ENCODE data around the gene ERMP1. TPM values are rescaled to one million over a fixed set of nuclear protein-coding genes. Genes with fewer than 3 reads are reported as not detected.

The ERMP1 gene, protein sequence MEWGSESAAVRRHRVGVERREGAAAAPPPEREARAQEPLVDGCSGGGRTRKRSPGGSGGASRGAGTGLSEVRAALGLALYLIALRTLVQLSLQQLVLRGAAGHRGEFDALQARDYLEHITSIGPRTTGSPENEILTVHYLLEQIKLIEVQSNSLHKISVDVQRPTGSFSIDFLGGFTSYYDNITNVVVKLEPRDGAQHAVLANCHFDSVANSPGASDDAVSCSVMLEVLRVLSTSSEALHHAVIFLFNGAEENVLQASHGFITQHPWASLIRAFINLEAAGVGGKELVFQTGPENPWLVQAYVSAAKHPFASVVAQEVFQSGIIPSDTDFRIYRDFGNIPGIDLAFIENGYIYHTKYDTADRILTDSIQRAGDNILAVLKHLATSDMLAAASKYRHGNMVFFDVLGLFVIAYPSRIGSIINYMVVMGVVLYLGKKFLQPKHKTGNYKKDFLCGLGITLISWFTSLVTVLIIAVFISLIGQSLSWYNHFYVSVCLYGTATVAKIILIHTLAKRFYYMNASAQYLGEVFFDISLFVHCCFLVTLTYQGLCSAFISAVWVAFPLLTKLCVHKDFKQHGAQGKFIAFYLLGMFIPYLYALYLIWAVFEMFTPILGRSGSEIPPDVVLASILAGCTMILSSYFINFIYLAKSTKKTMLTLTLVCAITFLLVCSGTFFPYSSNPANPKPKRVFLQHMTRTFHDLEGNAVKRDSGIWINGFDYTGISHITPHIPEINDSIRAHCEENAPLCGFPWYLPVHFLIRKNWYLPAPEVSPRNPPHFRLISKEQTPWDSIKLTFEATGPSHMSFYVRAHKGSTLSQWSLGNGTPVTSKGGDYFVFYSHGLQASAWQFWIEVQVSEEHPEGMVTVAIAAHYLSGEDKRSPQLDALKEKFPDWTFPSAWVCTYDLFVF
- 12.4 and 19.5 TPM in 2 replicates for total RNA-seq

DNA sequence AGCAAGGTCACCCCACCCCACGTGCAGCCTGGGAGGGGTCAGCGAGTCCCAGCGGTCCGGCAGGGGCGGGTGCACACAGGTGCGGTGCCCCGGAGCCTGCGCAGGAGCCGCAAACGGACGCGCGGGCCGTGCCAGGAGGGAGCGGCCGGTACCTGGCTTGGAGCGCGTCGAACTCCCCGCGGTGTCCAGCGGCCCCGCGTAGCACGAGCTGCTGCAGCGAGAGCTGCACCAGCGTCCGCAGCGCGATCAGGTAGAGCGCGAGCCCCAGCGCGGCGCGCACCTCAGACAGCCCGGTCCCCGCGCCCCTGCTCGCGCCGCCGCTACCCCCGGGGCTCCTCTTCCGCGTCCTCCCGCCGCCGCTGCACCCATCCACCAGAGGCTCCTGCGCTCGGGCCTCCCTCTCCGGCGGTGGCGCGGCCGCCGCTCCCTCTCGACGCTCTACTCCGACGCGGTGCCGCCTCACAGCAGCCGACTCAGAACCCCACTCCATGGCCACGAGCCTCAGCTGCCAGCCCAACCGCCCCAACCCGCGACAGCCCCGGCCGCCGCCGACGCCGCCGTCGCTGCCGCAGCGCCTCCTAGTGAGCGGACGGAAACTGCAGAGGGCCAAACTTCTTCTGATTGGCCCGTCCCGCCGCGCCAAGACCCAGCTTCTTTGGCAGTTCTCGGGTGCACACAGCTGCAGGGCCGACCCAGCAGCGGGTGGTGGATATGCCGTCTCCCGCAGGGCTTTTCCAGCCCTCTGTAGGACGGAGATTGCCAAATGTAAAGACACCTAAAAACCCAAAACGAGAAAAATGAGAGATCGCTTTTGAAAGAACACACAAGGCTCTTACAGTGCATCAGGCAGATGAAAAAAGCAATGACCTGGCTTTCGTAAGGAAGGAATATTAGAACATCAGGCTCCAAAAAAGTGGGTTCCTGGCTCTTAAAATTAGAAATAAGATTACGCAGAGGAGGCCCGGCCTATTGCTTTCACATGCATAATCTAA is at the start of gene ERMP1:
ERMP1 (minus strand) TSS at position 580 of the 992 bp plus-strand sequence; CDS start at position 490, 90 bp downstream.

Other genes starting within 250 kb of the ERMP1 start
- gene RIC1, start 204.0 kb downstream of the ERMP1 start, total RNA-seq, result 29.4 and 32.4 TPM in 2 replicates
- not detected in 2 replicates for gene MLANA, start 57.8 kb upstream of the ERMP1 start, total RNA-seq
- 32.5 and 38.2 TPM in 2 replicates for gene RANBP6, start 182.5 kb upstream of the ERMP1 start, total RNA-seq

Measured in dermis lymphatic vessel endothelial cell (primary cell).